ENCODE measurements around the gene SEC24D.

The SEC24D gene

DNA sequence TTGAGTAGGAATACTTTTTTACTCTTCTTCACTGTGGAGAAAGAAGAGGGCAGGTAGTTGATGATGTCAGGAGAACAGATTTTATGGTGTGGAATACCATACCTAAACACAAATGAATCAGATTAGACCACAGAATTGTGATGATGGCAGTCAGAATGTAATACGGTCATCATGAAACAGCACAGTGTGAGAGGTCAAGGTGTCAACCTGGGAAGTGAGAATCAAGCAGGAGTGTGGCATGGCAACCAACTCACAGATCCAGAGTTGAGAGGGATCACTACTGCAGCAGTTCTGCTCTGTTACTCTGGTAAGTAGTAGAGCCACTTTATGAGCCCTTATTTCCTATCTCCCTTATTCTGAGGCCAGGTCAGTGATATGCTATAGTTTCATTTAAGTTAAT is 123.1 kb downstream of the SEC24D start:
- no peak overlapping the region for H3K27ac ChIP-seq
- TF ChIP-seq ZFX (IDR thresholded peaks at IDR 0.05; ENCODE audit: borderline replicate concordance), result no peak
- TF ChIP-seq, protein P1, sequence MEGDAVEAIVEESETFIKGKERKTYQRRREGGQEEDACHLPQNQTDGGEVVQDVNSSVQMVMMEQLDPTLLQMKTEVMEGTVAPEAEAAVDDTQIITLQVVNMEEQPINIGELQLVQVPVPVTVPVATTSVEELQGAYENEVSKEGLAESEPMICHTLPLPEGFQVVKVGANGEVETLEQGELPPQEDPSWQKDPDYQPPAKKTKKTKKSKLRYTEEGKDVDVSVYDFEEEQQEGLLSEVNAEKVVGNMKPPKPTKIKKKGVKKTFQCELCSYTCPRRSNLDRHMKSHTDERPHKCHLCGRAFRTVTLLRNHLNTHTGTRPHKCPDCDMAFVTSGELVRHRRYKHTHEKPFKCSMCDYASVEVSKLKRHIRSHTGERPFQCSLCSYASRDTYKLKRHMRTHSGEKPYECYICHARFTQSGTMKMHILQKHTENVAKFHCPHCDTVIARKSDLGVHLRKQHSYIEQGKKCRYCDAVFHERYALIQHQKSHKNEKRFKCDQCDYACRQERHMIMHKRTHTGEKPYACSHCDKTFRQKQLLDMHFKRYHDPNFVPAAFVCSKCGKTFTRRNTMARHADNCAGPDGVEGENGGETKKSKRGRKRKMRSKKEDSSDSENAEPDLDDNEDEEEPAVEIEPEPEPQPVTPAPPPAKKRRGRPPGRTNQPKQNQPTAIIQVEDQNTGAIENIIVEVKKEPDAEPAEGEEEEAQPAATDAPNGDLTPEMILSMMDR (IDR thresholded peaks at IDR 0.05), result no peak

DNA sequence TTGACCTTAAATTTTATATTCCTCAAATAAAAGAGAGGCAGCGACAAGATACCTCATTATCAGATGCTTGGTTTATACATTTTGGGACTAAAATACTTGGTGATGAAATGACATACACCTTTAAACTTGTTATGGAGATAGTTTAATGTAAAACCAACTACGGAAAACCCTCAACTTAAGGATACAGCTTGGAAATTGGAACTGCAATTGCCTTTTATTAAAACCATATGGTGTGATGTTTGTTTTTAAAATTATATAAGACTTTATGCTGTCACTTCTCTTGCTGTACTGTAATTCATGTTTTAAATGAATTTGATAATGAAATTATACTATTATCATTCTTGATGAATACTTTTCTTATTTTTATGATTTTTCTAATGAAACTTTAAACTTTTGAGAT is 124.9 kb downstream of the SEC24D start:
- H3K27ac ChIP-seq, result no peak overlapping the region
- TF ChIP-seq, protein P1 (IDR thresholded peaks at IDR 0.05), result no peak
- no peak for TF ChIP-seq ZFX (IDR thresholded peaks at IDR 0.05; ENCODE audit: borderline replicate concordance)

DNA sequence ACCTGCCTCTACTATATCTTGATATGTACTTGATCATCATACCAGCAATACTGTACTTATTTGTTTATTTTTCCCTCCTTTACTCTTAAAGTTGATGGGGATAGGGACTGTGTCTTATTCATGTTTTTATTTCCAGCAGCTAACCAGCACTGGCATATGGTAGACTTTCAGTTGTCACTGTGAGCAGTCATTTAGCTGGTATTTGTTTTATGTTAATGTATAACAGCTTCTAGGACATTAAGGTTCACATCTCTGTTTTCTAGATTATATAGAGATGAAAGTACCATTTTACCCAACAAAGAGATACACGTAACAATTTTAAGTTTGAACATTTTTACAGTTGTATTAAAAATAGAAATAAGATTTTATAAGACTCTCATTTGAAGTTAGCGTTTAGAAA is 132.8 kb downstream of the SEC24D start:
- H3K27ac ChIP-seq, result no peak overlapping the region
- TF ChIP-seq, protein P1 (IDR thresholded peaks at IDR 0.05), result no peak
- TF ChIP-seq ZFX (IDR thresholded peaks at IDR 0.05; ENCODE audit: borderline replicate concordance), result no peak

DNA sequence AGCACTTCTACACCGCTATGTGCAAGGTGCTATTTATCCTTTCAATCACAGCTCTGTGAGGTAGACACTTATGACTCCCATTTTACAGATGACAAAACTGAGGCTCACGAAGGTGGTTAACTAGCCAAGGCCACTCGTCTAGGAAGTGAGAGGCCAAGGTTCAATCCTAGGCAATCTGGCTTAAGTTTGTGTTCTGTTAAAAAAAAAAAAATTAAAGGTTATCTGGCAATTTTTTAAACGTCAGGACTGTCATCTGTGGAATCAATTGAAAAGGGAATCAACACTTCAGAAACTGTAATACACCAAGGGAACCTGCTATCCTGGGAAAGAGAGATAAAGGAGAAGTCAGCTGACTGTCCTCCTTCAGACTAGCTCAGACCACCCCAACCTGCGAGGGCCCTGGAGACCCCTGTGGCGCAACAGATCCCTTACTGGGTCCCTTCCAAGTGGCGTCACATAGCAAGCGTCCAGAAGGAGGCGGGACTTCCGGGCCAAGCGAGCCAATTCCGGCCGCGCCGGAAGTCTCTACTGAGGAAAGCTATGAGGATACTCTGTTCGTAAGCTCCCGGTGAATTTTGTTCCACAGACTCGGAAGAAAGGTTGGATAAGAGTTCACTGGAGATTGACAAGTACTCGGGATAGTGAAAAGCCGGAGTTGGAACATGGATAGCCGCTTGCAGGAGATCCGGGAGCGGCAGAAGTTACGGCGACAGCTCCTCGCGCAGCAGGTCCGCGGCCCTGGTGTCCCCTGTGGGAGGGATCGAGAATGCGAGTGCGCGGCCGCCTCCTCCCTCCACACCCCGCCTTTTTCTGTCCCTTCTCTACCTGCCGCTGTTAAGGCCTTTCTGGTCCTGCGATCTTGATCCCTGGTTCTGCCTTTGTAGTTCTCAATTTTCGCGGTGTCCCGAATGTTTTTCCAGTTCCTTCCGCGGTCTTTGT is 150.8 kb downstream of the SEC24D start, which contains the start of gene METTL14:
Gene METTL14 (plus strand): TSS at position 520 of the 939 bp plus-strand sequence. CDS start 143 bp downstream, at position 663.
- TF ChIP-seq, protein P1 (IDR thresholded peaks at IDR 0.05), result no peak
- TF ChIP-seq ZFX (IDR thresholded peaks at IDR 0.05; ENCODE audit: borderline replicate concordance), result no peak
- H3K27ac ChIP-seq, result peak within 1 kb of the TSS; percentile 88

DNA sequence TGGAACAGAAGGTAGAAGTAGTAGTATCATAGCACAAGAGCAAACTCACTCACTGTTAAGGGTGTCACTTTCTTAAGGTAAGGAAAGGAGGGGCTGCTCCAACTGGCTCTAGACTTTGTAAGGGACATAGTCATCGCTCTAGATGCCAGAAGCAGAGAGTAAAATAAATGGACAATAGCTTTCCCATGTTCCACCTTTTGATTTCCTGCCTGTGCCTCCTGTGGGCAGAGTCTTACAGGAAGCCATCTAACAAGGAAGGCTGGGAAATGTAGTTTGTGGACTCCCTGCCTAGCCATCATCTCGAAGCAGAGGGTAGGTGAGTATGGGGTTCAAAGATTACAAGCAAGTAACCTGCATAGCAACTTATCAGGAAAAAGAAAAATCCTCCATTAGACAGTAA is 152.4 kb downstream of the SEC24D start:
- TF ChIP-seq, protein P1 (IDR thresholded peaks at IDR 0.05), result no peak
- TF ChIP-seq ZFX (IDR thresholded peaks at IDR 0.05; ENCODE audit: borderline replicate concordance), result no peak
- H3K27ac ChIP-seq, result no peak overlapping the region

DNA sequence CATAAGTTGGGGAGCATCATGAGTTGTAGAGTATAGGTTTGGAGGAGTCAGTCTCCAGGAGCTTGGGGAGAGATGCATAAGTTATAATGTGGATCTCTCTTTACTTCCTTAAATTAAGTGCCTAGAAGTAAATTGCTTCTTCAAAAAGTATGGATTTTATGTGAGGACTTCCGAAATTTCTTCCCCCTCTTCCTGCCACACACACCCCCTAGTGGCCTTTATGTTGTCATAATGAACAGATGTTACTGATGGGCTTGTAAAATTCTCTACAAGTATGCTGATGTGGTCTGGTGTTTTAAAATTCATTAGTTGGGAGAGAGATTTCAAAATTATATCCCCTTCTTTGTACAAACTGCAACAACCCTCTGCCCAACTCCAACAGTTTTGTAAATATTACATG is 153.0 kb downstream of the SEC24D start:
- H3K27ac ChIP-seq, result no peak overlapping the region
- no peak for TF ChIP-seq ZFX (IDR thresholded peaks at IDR 0.05; ENCODE audit: borderline replicate concordance)
- TF ChIP-seq, protein P1 (IDR thresholded peaks at IDR 0.05), result peak; percentile 65

DNA sequence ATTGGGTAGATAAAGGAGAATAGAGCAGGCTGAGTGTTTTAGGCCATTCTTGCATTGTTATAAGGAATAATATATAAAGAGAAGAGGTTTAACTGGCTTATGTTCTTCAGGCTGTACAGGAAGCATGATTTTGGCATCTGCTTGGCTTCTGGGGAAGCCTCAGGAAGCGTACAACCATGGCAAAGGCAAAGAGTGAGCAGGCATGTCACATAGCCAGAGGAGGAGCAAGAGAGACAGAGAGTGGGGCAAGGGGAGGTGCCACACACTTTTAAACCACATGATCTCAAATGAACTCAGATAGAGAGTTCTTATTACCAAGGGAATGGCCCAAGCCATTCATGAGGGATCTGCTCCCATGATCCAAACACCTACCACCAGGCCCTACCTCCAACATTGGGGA is 155.1 kb downstream of the SEC24D start:
- TF ChIP-seq ZFX (IDR thresholded peaks at IDR 0.05; ENCODE audit: borderline replicate concordance), result no peak
- TF ChIP-seq, protein P1 (IDR thresholded peaks at IDR 0.05), result no peak
- no peak overlapping the region for H3K27ac ChIP-seq
